Coronary artery (tissue), 2 donors: ENCODE data around the gene DCPS.
A peak's percentile ranks its signal among the peaks of the same experiment; 100 is the strongest.

Source experiments
- DNase-seq: peaks from one replicate; pipeline ENCODE4 v3.0.0-alpha.2; 2017; ENCODE audit warnings: low spot score
- H3K27ac ChIP-seq, 2 donors: fragments of 200-600 bp; sonication (generic); one replicate each; pipeline ENCODE4 v1.5.1; 2016 to 2019
- H3K4me3 ChIP-seq: fragments of 200-600 bp; sonication (generic); 2 replicates; pipeline ENCODE4 v1.5.1; 2016; ENCODE audit warnings: mild to moderate bottlenecking, moderate library complexity
- CTCF ChIP-seq: fragments of 200-600 bp; sonication (generic); IDR thresholded peaks from one replicate; pipeline ENCODE4 v1.5.1; 2019; ENCODE audit warnings: antibody characterized with exemption

DCPS gene

GRCh38 chr11:126284829-126285228 is 19.0 kb upstream of the DCPS start:
- no peak for DNase-seq
- no peak overlapping the region for H3K27ac ChIP-seq
- H3K4me3 ChIP-seq = no peak overlapping the region
- TF ChIP-seq CTCF = no peak

- Histone ChIP-seq H3K4me3 (no peak overlapping the region), H3K27ac (no peak overlapping the region)
- TF ChIP-seq CTCF = no peak
- DNase-seq = no peak
These were observed 15.6 kb upstream of the DCPS start for GRCh38 chr11:126288237-126288636.

- peak overlapping the region in 1 of 2 donors; percentile 37 for H3K27ac ChIP-seq
- no peak for TF ChIP-seq CTCF
- H3K4me3 ChIP-seq = no peak overlapping the region
- DNase-seq = no peak
These were observed 13.0 kb upstream of the DCPS start for GRCh38 chr11:126290887-126291286.

GRCh38 chr11:126293726-126294125 is 10.1 kb upstream of the DCPS start:
- Histone ChIP-seq H3K27ac (no peak overlapping the region), H3K4me3 (no peak overlapping the region)
- TF ChIP-seq CTCF = no peak
- no peak for DNase-seq

- DNase-seq = no peak
- Histone ChIP-seq H3K27ac (no peak overlapping the region), H3K4me3 (no peak overlapping the region)
- no peak for TF ChIP-seq CTCF
These were observed 6.9 kb upstream of the DCPS start for GRCh38 chr11:126297004-126297403.

GRCh38 chr11:126304457-126305075 is 706 bp downstream of the DCPS start:
- Histone ChIP-seq H3K27ac (peak overlapping the region; percentile 78 to 93), H3K4me3 (peak overlapping the region; percentile 80)
- no peak for DNase-seq
- TF ChIP-seq CTCF = no peak

- no peak overlapping the region for H3K27ac ChIP-seq
- no peak for TF ChIP-seq CTCF
- H3K4me3 ChIP-seq = no peak overlapping the region
- no peak for DNase-seq
These were observed 1.8 kb downstream of the DCPS start for GRCh38 chr11:126305699-126306098.
